A549 (cell line): ENCODE data around the gene MGMT.

Experiments used
- CHD2 ChIP-seq: fragments of 150-350 bp; IDR thresholded peaks from 2 replicates; pipeline ENCODE4 v1.6.1; 2014; ENCODE audit warnings: low read length; ENCODE audit not compliant: partially characterized antibody
- CTCF ChIP-seq: fragments of >200 bp; sonication (Bioruptor Twin); formaldehyde crosslinking; IDR thresholded peaks from 3 replicates; pipeline ENCODE4 v1.5.1; 2016
- ELK1 ChIP-seq: fragments of 150-350 bp; IDR thresholded peaks from 2 replicates; pipeline ENCODE4 v1.6.1; 2014; ENCODE audit warnings: low read depth, mild to moderate bottlenecking, low read length
- JUN ChIP-seq, 2 experiments: fragments of >200 bp; sonication (Bioruptor Twin); formaldehyde crosslinking; IDR thresholded peaks; 2 replicates in 1 of 2; 3 replicates in 1 of 2; pipeline ENCODE4 v1.6.1; 2016 to 2017
- KDM1A ChIP-seq: fragments of 200-600 bp; sonication (generic); IDR thresholded peaks from 2 replicates; pipeline ENCODE4 v1.6.1; 2016; ENCODE audit warnings: low read depth, mild to moderate bottlenecking
- NFE2L2 ChIP-seq: fragments of 150-350 bp; conservative IDR thresholded peaks from 2 replicates; pipeline ENCODE4 v1.6.1; 2014; ENCODE audit warnings: low read length
- POLR2A ChIP-seq: IDR thresholded peaks from 2 replicates; pipeline ENCODE4 v1.6.1; 2012; ENCODE audit warnings: mild to moderate bottlenecking, low read length
- REST ChIP-seq: fragments of 200-600 bp; sonication (generic); IDR thresholded peaks from 2 replicates; pipeline ENCODE4 v1.6.1; 2016; ENCODE audit warnings: antibody characterized with exemption, mild to moderate bottlenecking, moderate library complexity
- RFX5 ChIP-seq: fragments of 450-650 bp; IDR thresholded peaks from 2 replicates; pipeline ENCODE4 v1.7.1; 2014; ENCODE audit warnings: antibody characterized with exemption, mild to moderate bottlenecking, moderate library complexity
- SMC3 ChIP-seq: fragments of >200 bp; sonication (Bioruptor Twin); formaldehyde crosslinking; IDR thresholded peaks from 3 replicates; pipeline ENCODE4 v1.6.1; 2018; ENCODE audit warnings: inconsistent platforms
- SREBF2 ChIP-seq: fragments of 450-650 bp; IDR thresholded peaks from 2 replicates; pipeline ENCODE4 v1.6.1; 2014; ENCODE audit warnings: mild to moderate bottlenecking, moderate library complexity
- TP53 ChIP-seq: fragments of 250-450 bp; sonication (Bioruptor Pico); IDR thresholded peaks from 2 replicates; pipeline ENCODE4 v1.5.0; 2021; ENCODE audit warnings: mild to moderate bottlenecking, moderate library complexity
- USF2 ChIP-seq: fragments of 450-650 bp; IDR thresholded peaks from 2 replicates; pipeline ENCODE4 v1.6.1; 2014; ENCODE audit warnings: antibody characterized with exemption

- no peak for TF ChIP-seq CTCF
- TF ChIP-seq SMC3 = no peak
- no peak for TF ChIP-seq TP53
- no peak for TF ChIP-seq SREBF2
- TF ChIP-seq REST = no peak
- no peak for TF ChIP-seq ELK1
- no peak for TF ChIP-seq USF2
- TF ChIP-seq KDM1A = no peak
- TF ChIP-seq CHD2 = no peak
- TF ChIP-seq NFE2L2 = no peak
- no peak for TF ChIP-seq POLR2A
- TF ChIP-seq JUN (IDR thresholded peaks at IDR 0.05) = no peak
- no peak for TF ChIP-seq RFX5
Measured at GRCh38 chr10:129678186-129678585, 211.1 kb downstream of the MGMT start.
